HG02852 (cell line): ENCODE results near the gene VPS35.

ENCODE experiments used
- ATAC-seq: cut with Tn5 transposase; IDR thresholded peaks from one replicate; pipeline ENCODE4 v1.9.1; 2021; ENCODE audit warnings: mild to moderate bottlenecking, moderate library complexity; ENCODE audit not compliant: unreplicated experiment

VPS35 gene

DNA sequence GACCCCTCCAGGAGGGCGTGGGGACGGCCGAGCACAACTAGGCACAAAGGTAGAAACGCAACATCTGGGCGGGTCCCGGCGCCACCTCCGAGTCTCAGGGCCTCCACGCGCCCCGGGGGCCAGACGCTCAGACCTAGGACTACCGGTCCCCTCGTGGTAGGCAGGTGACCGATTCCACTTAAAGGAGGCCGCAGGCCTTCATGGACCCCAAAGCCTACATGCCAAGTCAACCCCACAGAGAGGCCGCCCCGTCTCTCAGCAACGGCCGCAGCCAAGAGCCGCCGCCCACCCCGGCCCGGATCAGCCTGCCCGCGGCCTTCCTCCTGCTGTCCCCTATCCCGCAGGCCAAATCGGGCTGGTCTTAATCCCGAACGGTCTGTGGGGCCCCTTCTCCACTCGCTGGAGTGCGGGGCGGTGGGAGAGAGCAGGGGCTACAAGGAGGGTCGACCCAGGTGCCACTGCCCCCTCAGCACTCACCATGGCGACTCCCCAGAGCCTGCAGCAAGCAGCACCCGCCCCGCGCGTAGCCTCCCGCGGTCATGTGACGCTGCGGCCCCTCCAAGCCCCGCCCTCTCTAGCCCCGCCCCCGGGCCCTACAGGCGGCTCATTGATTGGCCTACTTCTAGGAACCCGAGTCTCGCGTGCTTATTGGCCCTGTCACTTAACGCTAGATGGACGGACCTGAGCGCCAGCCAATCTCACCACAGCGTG lies at the start of gene VPS35:
Gene VPS35, minus strand, starts transcription at position 525 of the 711 bp plus-strand sequence. Its CDS starts 45 bp downstream, at position 480.
- peak; percentile 79 for ATAC-seq

DNA sequence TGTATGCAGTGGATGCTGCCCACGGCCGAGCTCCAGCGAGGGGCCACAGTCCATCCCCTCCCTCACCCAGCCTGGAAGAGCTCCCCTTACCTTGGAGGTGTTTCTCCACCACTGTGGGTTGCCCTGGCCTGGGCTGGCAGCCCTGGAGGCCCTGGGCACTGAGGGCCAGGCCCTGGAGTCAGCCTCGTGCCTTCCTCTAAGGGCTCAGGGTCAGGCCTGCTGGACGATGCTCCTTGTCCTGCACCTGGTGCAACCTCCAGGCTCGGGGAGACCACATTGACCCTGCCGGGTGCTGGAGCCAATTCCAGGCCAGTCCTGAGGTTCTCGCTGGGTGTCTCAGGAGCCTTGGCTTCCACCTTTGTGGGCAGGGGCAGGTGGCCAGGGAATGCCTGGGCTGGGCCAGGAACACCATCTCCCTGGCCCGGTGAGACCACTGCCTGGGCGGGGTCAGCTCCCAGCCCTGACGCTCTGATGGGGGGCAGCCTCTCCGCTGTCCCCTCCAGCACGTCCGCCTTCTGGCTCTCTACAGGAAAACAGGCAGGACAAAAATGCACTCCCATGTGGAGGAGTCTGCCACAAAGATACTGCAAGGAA lies 48.7 kb upstream of the VPS35 start:
- no peak for ATAC-seq

DNA sequence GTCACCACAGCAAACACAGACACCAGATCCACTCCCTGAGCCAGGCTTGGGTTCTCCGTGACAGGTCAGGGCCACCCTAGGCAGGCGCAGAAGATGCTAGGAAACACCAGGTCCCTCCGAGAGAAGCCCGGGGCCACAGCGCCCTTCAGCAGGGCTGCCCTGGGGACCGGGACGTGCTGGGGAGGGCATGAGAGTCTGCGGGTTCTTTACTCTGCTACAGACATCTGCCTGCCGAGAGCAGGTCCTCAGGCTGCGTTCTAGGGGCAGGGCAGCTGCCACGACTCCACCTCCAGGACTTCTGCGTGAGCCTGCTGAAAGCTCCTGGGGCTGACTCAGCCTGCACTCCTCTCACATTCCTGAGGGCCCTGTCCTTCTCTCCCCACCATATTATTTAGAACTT lies 47.7 kb upstream of the VPS35 start:
- ATAC-seq: no peak

DNA sequence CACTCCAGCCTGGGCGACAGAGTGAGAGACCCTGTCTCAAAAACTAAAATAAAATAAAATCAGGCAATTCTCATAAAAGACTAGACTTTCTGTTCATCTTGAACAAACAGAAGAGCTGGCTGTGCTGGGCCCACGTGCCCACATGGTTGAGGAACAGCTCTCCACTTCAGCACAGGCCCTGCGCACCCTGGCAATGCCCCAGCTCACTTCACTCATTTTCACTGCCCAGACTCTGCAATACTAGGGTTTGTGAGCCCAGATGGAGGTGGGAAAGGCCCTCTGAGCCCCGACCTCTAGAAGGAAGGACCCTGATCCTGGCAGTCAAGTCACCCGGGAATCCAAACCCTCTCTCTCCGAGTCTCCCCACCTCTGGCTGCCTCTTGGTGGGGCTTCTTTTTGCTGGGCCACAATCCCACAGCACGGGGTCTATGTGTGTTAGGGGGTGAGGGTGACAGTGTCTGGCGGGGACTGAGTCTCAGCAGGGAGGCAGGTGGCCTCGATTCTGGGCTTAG lies 44.4 kb upstream of the VPS35 start:
- no peak for ATAC-seq

DNA sequence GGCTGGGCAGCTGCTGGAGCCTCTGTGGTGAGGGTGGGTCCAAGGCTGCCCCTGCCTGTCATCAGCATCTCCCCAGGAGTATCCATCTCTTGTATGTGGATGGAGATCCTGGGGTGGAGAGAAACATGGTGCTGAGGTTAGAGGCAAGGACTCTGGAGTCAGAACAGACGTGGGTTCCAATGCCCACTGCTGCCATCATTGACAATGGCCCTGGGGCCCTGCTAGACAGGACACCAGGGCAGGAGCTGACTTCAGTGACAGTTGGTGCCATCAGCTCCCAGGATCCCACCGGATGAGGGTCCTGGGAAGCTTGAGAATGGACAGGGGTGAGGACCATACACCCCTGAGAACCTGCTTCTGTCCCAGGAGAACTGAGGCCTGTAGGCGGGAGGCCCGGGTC lies 43.6 kb upstream of the VPS35 start:
- no peak for ATAC-seq

DNA sequence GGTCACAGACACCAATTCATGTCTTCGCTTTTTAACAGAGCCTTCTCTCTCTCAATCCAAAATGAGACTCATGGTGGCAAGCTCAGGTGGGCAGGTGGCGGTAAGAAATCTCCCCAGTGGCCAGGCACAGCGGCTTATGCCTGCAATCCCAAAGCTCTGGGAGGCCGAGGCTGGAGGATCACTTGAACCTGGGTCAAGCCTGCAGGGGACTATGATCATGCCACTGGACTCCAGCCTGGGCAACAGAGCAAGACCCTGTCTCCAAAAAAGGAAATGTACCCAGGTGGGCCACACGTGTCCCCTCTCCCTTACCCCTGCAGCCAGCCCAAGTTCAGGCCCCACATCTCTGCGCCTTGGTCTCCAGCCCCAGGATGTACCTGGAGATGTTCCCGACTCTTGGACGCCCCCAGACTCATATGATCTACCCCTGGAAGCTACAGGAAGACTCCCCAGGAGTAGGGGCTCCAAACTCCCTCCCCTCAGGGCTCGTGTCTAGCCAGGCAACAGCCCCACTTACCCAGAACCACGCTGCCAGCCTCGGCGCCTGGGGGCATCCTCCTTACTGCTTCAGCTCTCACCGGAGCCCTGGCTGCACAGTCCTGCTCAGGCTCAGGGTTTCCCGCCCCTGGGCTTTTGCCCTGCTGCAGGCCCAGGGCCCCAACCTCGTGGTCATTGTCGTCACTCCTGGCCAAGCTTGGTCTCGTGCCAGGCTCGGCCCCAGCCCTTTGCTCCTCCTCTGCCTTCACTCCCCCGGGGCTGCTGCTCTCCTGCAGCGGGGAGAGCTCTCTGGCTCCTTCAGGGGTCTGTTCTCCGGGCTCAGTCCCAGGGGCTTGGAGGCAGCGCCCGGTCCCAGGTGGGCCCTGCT lies 42.9 kb upstream of the VPS35 start:
- ATAC-seq: no peak

DNA sequence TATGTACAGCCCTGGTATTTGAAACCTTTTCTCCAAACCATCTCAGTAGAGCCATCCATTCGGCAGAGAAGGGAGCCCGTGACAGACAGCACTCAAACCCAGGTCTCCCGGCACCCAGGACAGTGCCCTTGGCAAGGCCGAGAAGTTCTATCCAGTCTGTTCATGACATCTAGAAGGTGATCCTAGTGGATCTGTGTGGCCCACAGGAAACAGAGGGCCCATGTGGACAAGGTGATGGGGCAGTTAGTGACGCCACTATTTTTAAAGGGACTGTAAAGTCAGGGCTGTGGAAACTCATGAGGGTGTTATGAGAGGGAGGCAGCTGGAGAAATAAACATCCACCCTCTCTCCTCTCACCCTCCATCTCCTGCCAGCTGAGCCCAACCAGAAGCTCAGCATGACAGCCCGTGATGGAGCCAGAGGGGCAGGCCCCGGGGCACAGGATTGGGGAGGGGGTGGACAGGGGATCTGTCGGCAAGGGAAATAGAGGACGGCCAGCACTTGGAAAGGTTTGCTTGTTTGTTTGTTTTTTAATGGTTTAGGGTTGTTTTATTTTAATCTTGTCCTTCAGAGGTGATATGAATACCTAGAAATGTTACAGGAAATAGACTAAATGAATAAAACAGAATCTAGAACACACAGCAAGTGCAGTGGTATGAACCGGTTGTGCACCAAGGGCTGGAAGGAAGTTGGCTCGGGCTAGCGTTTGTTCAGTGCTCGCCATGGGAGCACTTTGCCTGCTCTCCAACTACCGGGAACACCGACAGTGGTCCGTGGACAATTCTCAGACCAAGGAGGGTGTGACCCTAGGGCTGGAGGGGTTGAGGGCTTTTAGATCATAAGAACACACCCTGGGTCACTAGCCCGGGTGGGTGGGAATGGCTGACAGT lies 42.1 kb upstream of the VPS35 start:
- no peak for ATAC-seq

DNA sequence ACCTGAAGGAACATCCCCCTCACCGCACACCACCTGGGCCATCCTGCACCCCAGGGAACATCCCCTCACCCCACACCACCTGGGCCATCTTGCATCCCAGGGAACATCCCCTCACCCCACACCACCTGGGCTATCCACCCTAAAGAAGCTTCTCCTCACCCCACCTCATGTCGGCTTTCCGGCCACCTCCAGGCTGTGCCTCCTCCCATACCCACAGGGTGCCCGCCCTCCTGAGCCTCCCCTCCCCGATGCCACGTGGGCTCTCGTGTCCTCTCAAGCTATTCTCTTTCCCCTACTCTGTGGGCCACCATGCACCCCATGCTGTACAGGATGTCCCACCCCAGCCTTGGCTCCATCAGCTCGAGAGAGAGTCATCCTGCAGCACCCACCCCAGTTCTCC lies 41.1 kb upstream of the VPS35 start:
- no peak for ATAC-seq

DNA sequence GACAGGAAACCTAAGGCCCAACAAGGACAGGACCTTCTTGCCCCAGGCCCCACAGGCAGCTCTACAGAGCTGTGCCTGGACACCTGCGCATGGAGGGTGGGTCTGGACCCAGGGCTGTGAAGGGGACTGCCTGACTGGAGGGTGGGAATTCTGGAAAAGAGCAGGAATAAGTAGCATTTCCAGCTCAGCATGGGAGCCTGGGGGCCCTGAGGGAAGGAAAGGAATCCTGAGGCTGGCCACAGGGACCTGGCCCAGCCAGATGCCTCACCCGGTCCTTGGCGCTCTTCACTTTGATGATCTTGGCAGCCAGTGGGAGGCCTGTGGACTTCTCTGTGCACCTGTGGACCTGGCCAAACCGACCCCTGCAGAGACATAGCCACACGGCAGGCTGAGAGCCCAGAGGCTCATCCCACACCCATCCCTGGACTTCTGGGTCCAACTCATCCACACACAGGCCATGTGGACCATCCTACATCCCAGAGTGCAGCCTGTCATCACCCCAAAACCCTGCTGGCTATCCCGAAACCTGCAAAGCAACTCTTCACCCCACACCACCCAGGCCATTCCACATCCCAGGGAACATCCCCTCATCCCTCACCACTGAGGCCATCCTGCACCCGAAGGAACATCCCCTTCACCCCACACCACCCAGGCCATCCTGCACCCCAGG lies 40.5 kb upstream of the VPS35 start:
- ATAC-seq: no peak

DNA sequence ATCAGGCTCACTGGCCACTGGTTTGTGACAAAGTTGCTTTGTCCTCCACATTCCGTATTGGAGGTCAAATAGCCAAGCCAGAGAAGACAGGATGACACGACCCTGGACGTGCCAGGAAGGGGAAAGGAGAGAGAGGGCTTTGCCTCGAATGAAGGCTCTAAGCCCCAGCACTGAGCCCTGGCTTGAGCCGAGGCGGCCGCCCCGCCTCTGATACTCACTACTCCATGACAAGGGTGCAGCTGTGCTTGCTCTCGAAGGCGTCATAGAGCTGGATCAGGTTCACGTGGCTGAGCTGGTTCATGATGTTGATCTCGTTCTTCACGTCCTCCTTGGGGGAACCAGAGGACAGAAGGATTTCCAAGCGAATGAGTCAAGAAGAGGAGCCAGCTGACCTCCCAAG lies 39.8 kb upstream of the VPS35 start:
- no peak for ATAC-seq

DNA sequence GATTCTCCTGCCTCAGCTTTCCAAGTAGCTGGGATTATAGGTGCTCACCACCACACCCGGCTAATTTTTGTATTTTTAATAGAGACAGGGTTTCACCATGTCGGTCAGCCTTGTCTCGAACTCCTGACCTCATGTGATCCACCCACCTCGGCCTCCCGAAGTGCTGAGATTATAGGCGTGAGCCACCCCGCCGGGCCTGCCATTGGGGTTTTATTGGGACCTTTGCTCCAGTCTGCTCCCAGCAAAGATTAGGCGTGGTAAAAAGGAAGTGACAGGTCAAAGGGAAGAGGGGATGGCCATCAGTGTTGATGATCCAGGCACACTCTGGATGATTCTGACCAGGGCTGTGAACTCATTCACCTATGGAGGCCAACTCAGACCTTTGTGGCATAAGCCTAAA lies 38.7 kb upstream of the VPS35 start:
- ATAC-seq: no peak

DNA sequence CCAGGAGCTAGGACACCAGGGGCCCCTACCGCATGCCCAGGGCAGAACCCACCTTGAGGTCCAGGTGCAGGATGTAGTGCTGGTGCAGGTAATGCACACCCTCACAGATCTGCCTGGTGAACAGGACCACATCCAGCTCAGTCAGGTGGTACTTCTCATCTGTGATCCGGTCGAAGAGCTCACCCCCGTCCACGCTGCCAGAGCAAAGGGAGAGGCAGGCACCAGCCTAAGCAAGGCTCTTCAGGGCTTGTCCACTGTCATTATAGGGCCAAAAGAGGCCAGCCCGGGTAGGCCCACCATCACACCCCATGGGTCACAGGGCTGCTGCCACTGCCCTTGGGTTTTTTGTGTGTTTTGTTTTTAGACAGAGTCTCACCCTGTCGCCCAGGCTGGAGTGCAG lies 38.2 kb upstream of the VPS35 start:
- ATAC-seq: no peak

DNA sequence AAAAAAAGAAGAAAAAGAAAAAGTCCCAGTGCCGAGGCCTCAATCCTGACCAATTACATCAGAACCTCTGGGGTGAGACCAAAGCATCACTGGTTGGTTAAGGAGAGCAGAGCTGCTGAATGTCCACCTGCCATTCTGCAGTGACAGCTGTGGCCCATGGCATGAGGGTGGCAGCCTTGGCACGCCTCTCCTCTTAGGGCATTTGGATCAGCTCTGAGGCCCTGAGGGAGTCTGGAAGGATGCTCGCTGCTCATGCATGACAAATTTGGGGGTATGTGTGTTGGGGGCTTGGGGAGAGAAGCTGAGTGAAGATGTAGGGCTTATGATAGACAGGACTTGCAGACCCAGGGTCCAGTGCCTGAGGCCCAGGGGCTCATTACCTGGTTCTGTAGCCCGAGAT lies 32.9 kb upstream of the VPS35 start:
- no peak for ATAC-seq

DNA sequence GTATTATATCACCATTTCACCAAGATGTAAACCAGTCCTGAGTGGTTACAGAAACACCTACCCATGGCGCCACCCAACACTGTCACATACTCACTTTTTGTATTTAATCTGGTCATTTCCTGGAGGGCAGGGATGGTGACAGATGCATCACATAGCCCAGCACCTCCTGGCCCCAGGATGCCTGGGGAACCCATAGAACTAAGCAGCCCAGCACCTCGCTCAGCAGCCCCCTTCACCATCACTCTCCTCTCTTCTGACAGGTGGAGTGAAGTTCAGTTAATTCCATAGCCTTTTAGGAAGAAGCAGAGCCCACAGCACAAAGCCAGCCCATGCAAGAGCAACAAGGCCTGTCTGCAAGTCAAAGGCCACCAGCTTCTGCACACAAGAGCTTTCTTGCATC lies 31.6 kb upstream of the VPS35 start:
- ATAC-seq: no peak

DNA sequence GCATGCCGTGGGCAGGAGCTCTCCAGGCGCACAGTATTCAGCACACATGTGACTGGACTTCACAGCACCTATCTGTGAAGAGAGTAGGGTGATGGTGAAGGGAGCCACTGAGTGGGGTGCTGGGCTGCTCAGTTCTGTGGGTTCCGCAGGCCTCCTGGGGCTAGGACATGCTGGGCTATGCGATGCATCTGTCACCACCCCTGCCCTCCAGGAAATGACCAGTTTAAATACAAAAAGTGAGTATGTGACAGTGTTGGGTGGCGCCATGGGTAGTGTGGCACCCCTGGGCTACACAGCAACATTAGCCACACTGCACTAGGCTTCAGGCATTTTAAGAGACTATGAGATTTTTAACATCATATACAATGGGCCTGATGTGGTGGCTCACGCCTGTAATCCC lies 30.6 kb upstream of the VPS35 start:
- no peak for ATAC-seq

DNA sequence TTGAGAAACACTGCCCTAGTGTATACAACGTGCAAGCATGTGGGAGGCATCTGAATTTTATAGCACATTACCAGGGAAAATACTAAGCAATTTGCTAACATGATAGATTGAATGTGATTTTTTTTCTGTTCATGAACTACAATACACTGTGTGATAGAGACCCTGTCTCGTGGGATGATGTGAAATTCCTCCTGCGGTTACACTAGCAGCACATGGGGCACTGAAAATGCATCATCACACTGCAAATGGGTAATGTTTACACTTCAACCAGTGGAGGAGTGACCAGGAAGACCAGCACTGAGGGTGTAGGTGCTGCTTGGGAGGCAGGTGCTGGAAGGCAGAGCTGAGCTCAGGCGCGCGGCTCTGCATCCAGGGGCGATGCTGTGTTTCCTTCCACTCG lies 29.2 kb upstream of the VPS35 start:
- no peak for ATAC-seq

DNA sequence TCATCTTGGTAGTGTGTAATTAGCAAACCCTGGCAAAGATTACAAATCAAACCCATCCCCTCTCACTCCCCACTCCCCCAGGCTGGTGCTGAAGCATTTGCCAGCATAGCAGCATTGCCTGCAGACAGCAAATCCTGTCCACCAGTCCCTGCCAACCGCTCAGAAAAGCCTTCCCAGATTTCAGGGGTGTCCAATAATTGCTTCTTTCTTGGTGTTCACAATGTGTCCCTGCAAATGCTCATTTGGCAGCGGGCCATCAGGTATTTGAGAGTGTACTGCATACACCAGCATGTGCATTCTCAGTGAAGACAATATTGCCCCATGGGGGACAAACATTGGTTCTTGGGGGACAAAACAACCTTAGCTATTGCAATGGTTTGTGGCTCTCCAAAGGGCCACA lies 28.7 kb upstream of the VPS35 start:
- ATAC-seq: no peak

DNA sequence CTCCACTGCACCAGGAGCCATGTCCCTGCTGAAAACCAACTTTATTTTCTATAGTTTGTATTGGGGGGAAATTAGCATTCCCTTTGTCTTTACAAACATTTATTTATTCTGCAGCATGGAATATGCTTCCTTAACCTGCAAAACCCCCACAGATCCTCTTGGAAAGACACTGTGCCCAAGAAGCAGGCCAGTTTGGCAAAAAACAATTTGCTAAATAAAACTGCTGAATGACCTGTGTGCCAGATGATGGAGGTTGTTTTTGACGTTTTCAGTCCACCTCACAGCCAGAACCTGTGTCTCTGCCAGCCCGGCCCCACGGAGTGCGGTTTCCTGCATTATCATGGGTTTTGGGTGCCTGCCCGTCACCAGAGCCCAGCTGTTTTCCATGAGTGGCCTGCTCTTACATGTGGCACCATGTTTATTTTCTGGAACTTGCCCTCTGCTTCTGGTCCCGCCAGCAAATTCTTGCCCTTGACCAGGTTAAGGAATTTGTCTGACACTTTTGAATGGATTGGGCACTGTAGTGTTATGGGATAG lies 26.9 kb upstream of the VPS35 start:
- ATAC-seq: no peak

DNA sequence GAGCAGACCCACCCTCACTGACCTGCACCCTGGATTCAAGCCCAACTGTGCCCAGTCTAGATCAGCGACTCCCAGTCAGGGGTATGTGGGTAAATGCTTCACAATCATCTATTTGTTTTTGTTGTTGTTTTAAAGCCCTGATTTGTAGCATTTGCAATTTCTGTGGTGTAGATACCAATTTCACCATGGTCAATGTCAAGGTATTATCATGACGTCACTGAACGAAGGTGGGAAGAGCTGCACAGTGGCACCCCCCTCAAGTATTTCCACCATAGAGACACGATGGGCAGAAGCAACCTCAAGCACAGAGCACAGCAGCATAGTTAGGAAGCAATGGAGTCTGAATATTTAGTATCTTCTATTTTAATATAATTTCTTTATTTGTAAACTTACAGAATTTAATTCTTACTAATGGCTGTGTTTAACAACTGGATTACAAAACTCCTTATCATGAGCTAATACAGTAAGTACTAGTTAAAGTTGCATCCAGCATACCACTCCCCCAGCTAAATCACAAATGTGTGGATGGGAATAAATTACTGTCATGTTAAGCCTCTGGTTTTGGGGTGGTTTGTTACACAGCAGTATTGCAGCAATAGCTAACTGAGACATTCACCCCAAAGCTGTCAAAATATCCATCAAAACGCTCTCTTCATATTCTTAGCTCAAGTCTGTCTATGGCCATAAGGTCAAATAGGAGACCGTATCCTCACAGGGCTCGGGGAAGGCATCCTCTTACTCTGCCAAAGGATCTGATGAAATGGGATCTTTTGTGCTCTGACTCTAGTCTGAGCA lies 26.0 kb upstream of the VPS35 start:
- no peak for ATAC-seq
